ENCODE measurements around the gene KIF6.
A peak's percentile ranks its signal among the peaks of the same experiment; 100 is the strongest.
"Not testable (repeated sequence)": the region's sequence is repeated elsewhere in the genome, so short reads cannot be mapped to it uniquely, and the experiment has no call there.

KIF6 gene

DNA sequence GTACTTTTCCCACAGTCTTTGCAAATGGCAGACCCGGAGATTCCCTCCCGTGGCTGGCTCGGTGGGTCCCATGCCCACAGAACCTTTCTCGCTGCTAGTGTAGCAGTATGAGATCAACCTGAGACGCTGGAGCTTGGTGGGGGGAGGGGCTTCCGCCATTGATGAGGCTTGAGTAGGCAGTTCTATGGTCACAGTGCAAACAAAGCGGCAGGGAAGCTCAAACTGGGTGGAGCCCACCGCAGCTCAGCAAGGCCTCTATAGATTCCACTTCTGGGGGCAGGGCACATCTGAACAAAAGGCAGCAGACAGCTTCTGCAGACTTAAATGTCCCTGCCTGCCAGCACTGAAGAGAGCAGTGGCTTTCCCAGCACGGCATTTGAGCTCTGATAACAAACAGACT is 216.7 kb downstream of the KIF6 start:
- no peak for DNase-seq (ENCODE audit: low read depth in 2 of 2)
- TF ChIP-seq, protein P1, sequence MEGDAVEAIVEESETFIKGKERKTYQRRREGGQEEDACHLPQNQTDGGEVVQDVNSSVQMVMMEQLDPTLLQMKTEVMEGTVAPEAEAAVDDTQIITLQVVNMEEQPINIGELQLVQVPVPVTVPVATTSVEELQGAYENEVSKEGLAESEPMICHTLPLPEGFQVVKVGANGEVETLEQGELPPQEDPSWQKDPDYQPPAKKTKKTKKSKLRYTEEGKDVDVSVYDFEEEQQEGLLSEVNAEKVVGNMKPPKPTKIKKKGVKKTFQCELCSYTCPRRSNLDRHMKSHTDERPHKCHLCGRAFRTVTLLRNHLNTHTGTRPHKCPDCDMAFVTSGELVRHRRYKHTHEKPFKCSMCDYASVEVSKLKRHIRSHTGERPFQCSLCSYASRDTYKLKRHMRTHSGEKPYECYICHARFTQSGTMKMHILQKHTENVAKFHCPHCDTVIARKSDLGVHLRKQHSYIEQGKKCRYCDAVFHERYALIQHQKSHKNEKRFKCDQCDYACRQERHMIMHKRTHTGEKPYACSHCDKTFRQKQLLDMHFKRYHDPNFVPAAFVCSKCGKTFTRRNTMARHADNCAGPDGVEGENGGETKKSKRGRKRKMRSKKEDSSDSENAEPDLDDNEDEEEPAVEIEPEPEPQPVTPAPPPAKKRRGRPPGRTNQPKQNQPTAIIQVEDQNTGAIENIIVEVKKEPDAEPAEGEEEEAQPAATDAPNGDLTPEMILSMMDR (IDR thresholded peaks at IDR 0.05; ENCODE audit: low read depth, low read length), result no peak
- no peak overlapping the region for H3K4me3 ChIP-seq (replicated peaks in 1 of 2; ENCODE audit: low read depth in 2 of 2, low read length in 2 of 2)

DNA sequence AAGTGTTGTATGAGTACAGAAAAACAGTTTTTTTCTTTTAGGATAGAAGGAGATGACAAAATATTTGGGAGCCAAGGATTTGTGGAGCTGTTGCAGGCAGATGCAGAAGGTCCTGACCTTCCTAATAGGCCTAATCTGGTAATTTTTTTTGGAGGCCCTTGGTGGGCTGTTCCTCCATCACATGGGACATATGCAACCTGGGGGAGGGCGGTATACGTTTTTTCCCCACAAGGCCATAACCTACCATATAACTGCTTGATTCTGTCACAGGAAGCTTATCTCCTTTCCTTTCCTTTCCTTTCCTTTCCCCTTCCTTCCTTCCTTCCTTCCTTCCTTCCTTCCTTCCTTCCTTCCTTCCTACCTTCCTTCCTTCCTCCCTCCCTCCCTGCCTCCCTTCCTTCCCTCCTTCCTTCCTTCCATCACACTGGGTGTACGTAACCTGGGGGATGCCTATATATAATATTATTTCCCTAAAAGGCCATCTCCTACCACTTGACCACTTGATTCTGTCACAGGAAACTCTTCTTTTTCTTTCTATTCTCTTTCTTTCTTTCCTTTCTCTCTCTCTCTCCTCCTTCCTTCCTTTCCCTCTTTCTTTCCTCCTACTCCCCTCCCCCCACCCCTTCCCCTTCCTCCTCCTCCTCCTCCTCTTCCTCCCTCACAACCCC is 217.7 kb downstream of the KIF6 start:
- no peak for DNase-seq (ENCODE audit: low read depth in 2 of 2)
- H3K4me3 ChIP-seq (replicated peaks in 1 of 2; ENCODE audit: low read depth in 2 of 2, low read length in 2 of 2), result no peak overlapping the region
- TF ChIP-seq, protein P1 (IDR thresholded peaks at IDR 0.05; ENCODE audit: low read depth, low read length), result no peak

DNA sequence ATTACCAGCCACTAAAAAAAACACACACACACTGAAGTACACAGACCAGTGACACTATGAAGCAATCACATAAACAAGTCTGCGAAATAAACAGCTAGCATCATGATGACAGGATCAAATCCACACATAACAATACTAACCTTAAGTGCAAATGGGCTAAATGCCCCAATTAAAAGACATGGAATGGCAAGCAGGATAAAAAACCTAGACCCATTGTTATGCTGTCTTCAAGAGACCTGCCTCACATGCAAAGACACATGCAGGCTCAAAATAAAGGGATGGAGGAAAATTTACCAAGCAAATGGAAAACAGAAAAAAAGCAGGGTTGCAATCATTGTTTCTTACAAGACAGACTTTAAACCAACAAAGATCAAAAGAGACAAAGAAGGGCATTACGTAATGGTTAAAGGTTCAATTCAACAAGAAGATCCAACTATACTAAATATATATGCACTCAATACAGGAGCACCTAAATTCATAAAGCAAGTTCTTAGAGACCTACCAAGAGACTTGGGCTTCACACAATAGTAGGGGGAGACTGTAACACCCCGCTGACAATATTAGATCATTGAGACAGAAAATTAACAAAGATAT is 222.7 kb downstream of the KIF6 start:
- DNase-seq (ENCODE audit: low read depth in 2 of 2); H3K4me3 ChIP-seq (replicated peaks in 1 of 2; ENCODE audit: low read depth in 2 of 2, low read length in 2 of 2): not testable (repeated sequence)

DNA sequence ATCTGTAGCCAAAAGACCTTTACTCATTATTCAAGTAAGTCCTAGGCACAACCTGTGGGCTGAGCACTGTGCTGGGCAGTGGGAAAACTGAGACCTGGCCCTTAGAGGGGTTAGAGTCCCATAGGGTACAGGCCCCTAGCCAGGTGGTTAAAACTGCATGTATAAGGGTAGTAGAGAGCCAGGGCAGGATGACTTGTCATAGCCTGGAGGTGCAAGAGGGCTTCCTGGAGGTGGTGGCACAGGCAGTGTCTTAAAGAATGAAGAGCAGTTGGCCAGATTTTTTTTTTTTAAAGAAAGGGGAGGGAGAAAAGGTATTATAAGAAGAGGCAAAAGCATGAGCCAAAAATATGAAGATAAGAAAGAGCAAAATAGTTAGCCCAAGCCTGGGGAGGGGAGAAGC is 226.2 kb downstream of the KIF6 start:
- no peak overlapping the region for H3K4me3 ChIP-seq (replicated peaks in 1 of 2; ENCODE audit: low read depth in 2 of 2, low read length in 2 of 2)
- DNase-seq (ENCODE audit: low read depth in 2 of 2), result no peak
- TF ChIP-seq, protein P1 (IDR thresholded peaks at IDR 0.05; ENCODE audit: low read depth, low read length), result no peak

DNA sequence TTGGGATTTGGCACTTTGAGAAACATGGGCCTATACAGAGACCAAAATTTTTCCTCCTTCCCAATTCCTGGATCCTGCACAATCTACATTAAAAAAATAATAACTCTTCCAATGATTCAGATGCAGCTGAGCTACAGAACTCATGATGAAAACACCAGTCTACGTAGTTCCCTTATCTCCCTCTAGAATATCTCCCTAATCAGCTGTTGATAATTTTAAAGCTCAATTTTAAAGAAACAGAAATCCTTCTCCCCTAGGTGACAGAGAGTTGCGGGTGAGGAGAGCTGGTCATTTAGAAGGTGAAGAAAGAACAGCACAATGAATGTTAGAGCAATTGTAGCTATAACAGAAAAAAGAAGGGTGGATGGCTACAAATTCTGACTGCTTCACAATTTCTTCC is 227.1 kb downstream of the KIF6 start:
- H3K4me3 ChIP-seq (replicated peaks in 1 of 2; ENCODE audit: low read depth in 2 of 2, low read length in 2 of 2), result no peak overlapping the region
- DNase-seq (ENCODE audit: low read depth in 2 of 2), result peak in 1 of 2 donors; percentile 26
- TF ChIP-seq, protein P1 (IDR thresholded peaks at IDR 0.05; ENCODE audit: low read depth, low read length), result no peak

DNA sequence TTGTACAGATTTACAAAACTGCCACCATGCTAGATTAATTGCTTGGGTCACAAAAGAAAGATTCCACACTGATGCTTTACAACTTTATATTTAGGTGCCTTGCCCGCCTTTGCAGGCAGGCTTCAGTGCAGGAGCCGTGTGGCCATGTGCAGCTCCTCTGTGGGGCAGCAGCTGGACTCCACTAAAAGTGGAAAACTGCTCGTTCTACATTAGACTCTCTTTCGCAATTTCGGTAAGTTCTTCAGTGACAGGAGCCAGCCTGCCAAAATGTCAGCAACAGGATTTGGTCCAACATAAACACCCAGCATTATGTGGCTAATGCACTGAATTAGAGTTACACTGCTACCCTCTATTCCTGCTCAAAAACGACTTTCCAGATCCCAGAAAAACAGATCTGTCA is 228.3 kb downstream of the KIF6 start:
- no peak overlapping the region for H3K4me3 ChIP-seq (replicated peaks in 1 of 2; ENCODE audit: low read depth in 2 of 2, low read length in 2 of 2)
- peak; percentile 62 to 88 for DNase-seq (ENCODE audit: low read depth in 2 of 2)
- TF ChIP-seq, protein P1 (IDR thresholded peaks at IDR 0.05; ENCODE audit: low read depth, low read length), result no peak

DNA sequence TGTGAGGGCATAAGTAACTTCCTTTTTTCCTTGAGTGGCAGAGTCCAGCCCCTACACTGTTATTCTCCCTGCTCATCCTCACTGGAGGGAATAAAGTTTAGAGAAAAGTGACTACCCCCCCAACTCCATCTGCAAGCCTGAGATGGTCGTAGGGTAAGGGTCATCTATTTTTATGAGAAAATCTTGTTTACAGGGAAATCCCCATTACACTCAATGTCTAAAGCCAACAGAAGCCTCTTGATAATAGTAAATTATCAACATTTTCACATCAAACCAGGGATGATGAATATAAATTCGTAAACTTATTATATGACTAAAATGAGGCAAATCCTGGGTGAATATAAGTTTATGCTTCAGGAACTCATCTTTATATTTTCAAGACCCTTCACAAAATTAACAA is 228.8 kb downstream of the KIF6 start:
- H3K4me3 ChIP-seq (replicated peaks in 1 of 2; ENCODE audit: low read depth in 2 of 2, low read length in 2 of 2), result no peak overlapping the region
- no peak for DNase-seq (ENCODE audit: low read depth in 2 of 2)
- TF ChIP-seq, protein P1 (IDR thresholded peaks at IDR 0.05; ENCODE audit: low read depth, low read length), result no peak

Data from cardiac fibroblast (primary cell).